GM10847 (cell line): ENCODE measurements around the gene RAI14.

Source experiments
- POLR2A ChIP-seq: IDR thresholded peaks from 2 replicates; pipeline ENCODE4 v1.6.1; 2011; ENCODE audit not compliant: insufficient read length; ENCODE audit errors: extremely low read depth

RAI14 gene

DNA sequence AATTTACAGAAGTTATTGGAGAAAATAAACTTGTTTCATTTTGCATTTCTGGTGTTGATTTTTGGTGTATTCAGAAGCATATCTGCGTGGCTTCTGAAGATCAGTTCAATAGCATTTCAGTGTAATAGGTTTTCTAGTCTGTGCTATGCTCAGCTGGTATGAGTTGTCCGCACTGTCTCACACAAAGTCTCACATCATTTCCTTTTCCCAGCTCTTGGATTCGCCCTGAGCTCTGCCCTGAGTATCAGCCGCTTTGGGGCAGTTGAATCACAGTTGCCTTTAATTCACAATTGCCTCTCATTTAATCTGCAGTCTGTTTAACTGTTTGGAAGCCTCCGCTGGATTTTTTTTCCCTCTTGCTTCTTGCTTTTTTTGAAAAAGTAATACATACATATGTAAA is 176.4 kb downstream of the RAI14 start:
- TF ChIP-seq POLR2A = no peak

DNA sequence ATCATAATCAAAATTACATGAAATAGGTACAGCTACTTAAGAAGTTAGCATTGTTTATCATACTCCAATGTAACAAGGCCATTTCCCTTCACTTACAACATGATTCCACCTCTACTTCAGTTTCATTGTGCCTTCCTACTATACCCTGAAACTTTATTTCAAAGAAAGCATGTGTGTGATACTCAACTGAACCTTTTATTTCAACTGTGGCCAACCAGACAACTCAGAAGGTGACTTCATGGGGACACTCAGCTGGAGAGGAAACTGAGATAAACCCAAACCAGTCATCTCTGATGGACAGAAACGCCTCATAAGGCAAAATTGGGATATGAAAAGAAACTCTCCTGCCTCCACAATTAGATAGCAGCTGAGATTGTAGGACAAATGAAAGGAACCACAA is 177.0 kb downstream of the RAI14 start:
- TF ChIP-seq POLR2A = no peak

DNA sequence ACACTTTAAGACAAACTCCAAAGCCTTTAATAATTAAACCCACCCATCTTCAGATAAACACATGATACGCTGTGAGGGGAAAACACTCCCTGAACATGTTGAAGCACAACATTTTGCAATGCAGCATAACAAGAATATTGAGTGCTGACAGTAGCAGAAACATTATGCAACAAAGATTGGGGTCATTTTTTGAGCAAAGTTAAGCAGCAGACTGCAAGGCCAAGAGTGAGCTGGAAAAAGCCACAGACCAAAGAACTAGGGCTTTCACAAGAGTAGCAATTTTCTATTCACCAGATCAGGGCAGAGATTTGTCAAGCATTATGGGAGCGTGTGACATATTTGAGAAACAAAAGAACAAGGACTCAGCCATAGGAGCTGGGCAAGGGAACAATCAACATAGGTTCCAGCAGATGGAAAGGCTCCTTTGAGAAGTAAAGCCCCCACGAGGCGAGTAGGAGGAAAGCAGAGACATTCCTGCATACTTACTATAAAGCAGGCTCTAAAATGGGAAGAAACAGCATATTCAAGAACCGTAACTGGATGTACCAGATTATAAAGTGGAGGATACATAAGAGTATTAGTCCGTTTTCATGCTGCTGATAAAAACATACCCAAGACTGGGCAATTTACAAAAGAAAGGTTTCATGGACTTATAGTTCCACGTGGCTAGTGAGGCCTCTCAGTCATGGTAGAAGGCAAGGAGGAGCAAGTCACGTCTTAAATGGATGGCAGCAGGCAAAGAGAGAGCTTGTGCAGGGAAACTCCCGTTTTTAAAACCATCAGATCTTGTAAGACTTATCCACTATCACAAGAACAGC is 178.1 kb downstream of the RAI14 start:
- TF ChIP-seq POLR2A = no peak

DNA sequence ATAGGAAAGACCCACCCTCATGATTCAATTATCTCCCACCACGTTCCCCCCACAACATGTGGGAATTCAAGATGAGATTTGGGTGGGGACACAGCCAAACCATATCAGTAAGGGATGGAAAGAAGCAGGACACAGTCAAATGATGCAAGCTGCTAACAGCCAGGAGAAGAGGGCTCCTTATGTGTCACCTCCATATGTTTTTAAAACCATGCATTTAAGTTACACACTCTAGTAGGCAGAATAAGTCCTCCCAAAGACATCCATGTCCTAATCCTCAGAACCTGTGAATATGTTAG is 178.6 kb downstream of the RAI14 start:
- TF ChIP-seq POLR2A = no peak

DNA sequence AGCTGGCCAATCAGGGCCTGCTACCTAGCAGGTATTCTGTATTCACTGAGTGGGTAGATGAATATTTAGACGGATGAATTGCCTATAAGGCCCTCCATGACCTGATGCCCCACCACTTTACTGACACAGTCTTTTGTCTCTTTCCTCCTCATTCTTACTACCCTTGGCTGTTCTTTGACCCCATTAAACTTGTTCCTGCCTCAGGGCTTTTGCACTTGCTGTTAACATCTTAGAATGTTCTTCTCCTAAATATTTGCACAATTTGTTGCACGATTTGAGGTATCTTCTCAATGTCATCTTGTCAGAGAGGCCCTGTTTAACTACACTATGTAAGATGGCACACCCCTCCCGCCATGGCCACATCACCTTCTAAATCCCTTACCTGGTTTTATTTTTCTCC is 179.5 kb downstream of the RAI14 start:
- TF ChIP-seq POLR2A = no peak

DNA sequence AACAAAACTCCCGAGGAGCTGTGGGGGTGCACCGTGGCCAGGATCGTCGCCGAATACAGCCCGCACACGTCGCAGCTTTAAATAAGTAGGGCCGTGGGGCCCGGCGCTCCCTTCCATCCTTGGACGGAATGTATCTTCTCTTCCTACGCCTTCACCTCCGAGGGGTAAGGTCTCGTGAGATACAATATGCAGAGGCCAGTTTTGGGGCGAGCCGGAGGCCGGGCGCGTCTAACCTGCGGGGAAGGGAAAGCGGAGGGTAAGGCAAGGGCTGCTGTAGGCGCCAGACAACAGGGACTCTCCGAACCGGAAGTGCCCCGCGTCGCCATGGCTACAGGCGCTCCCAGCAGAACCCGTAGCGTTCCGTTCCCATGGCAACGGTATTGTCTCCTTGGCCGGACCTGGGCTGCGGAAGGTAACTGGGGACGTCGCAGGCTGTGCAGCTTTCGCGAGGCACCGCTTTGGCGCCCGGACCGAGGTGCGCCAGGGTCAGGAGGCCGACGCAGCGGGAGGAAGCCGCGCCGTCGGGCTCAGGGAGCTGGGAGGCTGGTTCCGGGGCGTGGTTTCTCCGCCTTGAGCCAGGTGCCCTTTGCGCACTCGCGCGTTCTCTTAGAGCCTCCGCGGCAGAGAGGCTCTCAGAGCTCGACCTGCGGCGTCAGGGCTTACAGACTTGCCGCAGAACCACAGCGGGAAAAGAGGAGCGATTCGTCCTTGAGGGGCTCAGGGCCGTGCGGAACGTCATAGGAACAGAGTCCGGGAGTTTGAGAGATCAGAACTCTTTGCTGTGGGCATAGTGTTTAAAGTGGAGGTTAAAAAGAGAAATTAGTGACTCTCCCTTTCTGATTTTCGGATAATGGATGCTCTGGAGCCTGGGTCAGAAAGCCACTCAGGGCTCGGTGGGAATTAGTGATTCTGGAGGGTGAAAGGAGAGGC is 182.9 kb downstream of the RAI14 start, which contains the start of gene TTC23L:
Gene TTC23L, plus strand, starts transcription at position 380 of the 930 bp plus-strand sequence. CDS start 1,508 bp downstream, outside the sequence.
- peak; percentile 23 for TF ChIP-seq POLR2A

DNA sequence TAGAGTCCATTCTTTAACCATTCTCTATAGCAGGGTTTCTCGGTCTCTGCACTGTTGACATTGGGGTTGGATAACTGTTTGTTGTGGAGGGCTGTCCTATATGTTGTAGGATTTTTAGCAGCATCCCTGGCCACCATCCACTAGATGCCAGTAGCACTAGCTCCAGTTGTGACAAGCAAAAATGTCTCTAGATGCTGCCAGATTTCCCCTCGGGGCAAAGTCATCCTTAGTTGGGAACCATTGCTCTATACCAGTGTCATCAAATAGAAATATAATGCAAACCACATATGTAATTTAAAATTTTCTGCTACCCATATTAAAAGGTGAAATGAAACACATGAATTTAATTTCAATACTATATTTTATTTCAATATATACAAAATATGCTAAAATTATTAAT is 185.7 kb downstream of the RAI14 start:
- no peak for TF ChIP-seq POLR2A

DNA sequence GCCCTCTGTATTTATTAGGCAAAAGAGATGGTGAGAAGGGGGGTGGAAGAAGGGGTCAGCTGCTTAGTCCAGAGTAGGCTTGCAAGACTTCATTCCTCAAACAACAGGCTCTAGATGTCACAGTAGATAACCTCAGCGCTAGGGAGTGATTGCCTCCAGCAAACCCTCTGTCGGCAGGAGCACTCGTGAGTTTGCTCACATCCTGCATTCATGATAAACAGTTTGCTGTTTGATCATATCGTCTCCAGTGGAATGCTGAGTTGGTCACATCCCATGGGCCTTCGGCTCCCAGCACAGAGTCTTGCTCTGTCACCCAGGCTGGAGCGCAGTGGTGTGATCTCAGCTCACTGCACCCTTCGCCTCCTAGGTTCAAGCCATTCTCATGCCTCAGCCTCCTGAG is 186.4 kb downstream of the RAI14 start:
- TF ChIP-seq POLR2A = no peak

DNA sequence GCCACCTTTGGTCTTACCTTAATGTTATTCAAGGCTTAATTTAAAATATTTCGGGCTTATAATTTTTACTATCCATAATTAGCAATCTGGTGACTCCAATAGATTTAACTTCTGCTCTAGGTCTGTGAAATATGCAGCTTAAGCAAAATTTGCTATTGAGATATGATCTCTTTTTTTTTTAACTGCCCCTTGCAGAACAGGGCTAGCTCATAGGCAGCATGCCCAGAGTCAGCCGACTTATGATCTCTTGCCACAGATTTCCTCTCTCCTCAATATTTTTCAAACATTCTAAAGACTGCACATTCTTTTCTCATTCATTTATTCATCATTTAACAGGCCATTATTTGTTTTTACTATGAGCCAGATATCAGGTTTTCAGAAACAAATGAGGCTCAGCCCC is 187.4 kb downstream of the RAI14 start:
- TF ChIP-seq POLR2A = no peak

DNA sequence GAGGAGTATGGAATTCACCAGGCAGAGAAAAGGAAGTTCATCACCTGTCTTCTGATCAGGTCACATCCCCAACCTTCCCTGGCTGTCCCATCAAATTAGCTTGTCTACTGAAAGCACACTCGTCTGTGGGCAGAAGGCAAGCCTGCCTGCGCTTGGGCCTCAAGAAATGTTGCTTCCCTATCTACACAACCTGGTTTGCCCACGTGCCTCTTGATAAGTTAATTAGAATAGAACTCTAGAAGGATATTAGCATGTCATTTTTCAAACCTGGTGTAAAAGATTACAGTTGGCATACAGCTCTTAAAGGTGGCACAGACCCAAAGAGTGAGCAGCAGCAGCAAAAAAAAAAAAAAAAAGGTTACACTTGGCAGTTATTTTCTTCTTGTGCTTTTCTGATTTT is 188.0 kb downstream of the RAI14 start:
- TF ChIP-seq POLR2A = no peak

DNA sequence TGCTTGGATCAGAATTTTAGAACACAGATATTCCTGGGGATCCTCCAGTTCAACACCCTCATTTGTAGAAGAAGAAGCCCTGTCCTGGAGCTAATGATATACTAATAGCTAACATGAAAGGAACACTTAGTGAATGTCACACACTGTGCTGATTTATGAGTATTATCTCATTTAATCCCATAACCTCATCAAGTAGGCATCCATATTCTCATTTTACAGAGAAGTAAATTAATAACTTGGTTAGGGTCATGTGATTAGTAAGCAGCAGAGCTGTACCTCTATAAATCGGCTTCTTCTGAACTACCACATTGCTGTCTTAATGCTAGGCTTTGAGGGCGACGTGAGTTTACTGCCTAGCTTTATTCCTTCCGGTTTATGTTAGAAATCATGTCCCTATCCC is 188.9 kb downstream of the RAI14 start:
- TF ChIP-seq POLR2A = no peak

DNA sequence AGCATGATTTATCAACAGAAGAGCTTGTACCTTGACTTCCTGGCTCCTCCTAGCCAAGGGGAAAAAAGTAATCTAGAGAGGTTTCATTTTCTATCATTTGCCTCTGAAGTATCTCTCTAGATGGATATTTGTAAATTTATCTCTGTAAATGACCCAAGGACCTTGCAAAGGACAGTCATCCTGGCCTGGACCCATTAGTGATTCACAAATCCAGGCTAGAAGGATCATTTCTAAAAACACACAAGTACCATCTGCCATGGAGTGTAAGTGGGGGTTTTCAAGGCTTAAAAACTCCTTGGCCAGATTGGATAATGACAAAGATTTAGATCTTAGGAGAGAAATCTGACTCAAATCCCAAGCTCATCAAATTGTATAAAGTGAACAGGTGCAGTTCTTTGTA is 190.9 kb downstream of the RAI14 start:
- TF ChIP-seq POLR2A = no peak

DNA sequence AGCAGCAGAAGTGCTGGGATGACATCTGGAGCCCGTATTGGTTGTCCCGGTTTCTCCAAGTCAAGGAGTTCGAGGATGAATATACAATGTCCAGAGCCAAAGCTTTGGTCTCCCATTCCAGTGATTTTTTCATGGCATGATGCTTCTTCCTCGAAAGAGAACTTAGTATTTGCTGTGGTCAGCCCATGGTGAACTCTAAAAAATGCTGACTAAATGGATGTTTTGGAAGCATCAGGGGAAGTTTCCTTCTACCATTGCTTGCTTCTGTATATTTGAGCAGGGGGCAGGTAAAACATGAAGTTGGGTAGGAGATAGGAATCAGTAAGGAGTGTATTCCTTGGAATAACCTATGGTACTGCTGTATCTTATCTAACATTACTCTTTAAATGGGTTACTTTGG is 191.4 kb downstream of the RAI14 start:
- no peak for TF ChIP-seq POLR2A

DNA sequence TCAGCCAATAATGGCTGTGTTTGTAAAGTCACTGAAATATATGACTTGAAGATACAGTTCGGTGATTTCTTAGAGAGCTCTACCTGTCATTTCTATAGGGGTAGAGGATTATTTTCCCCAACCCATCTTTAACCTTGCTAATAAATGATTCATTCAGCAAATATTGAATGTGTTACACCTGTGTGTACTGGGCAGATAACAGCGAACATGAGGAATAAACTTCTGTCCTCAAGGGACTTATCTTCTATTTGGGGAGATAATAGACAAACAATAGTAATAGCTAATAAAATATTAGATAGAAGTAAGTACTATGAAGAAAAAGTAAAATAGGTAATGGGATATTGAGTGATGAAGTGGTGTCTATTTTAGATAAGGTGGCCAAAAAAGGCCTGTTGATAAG is 192.1 kb downstream of the RAI14 start:
- TF ChIP-seq POLR2A = no peak

DNA sequence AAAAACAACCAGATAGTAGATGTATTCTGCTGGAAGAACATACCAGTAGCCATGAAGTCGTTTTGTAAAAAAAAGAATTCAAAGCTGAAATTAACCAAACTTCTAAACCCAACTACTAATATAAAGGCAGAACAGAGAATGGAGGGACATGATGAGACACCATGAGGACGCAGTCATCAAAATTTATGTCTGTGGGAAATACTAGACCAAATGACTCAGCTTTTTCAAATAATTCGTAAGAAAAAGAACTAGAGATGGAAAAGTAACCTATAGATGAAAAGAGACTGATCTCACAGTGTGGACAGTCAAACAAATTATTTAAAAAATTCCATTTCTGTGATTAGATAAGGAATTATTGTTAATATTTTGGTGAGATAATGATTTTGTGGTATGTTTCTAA is 193.1 kb downstream of the RAI14 start:
- no peak for TF ChIP-seq POLR2A

DNA sequence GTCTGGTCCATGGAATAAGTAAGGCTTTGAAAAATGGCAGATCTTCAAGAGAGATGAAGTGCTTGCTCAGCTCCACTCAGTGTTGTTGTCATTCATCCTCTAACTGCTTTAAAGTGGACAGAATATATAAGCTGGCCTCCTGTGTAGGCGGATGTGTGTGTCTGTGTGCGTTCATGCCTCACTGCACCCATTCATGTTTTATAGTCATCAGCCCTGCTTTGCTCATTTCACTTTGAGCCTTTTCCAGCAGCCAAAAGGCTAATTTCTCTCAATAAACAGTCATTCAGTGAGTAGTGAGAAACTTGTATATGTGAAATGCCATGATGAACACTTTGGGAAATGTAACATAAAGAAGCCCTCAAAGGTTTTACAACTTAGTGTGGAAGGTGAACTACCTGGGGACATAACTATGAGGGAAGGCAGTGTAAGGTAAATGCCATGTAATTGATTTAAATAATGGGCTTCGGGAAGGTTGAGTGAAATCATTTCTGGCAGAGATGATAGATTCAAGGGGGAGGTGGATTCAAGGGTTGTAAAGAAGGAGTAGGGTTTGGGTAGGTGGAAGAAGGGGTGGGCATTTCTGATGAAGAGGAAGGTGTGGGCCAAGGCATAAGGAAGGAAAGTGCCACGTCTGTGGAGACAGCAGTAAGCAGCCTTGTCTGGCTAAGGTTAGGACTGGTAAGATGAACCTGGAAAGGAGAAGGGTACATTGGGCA is 198.5 kb downstream of the RAI14 start:
- TF ChIP-seq POLR2A = no peak
